ENCODE measurements around the gene CCNB1IP1.
"Not testable (repeated sequence)": the region's sequence is repeated elsewhere in the genome, so short reads cannot be mapped to it uniquely, and the experiment has no call there.

Gene CCNB1IP1, protein sequence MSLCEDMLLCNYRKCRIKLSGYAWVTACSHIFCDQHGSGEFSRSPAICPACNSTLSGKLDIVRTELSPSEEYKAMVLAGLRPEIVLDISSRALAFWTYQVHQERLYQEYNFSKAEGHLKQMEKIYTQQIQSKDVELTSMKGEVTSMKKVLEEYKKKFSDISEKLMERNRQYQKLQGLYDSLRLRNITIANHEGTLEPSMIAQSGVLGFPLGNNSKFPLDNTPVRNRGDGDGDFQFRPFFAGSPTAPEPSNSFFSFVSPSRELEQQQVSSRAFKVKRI

DNA sequence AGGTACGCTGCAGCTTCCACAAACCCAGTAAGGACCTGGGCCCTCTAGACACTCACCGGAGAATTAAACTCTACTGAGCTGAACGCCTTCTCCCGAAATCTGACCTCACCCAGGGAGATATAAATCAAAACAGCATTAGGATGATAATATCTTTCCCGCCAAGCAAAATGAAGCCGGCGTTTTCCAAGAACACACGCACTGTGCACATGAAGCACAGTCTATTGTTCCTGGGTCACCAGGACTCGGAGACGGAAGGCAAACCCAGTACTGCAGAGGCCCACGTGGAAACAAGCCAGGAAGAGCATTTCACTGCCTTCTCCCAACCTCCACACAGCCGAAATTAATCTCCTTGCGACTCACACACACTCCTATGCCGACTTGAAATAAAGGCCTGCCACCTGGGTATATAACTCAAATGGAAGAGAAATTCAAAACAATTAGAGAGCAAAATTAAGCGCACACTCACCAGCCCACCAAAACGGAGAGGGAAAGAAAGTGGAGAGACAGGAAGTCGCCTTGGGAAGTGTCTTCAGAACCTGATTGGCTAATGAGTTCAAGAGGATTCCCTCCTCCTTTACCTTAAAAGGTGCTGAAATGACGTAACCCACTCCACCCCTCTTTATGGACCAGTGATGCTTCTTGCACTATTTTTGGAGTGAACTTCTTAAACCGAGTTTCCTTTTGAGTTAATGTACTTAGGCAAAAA, at the start of gene CCNB1IP1:
CCNB1IP1 (minus strand) TSS at position 492 of the 706 bp plus-strand sequence. CDS start 16,756 bp downstream, outside the sequence.
- DNase-seq, result peak; percentile 90

DNA sequence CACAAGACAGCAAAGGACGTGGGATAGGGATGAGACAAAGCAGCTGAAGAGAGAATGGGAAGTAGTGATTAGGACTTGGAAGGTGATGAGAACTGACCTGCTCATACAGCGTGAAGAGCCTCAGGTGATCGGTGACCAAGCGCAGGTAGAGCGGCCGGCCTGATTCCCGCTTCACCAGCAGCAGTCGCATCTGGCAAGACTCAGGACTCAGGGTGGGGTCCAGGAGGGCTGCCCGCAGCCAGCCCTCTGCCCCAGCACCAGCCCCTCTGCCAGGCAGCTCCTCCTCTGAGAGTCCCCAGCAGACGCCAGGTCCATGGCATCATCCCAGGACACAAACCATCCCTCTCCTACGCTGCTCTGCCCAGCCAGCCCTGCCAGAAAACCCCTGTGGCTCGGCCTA, 49.4 kb upstream of the CCNB1IP1 start:
- no peak for DNase-seq

DNA sequence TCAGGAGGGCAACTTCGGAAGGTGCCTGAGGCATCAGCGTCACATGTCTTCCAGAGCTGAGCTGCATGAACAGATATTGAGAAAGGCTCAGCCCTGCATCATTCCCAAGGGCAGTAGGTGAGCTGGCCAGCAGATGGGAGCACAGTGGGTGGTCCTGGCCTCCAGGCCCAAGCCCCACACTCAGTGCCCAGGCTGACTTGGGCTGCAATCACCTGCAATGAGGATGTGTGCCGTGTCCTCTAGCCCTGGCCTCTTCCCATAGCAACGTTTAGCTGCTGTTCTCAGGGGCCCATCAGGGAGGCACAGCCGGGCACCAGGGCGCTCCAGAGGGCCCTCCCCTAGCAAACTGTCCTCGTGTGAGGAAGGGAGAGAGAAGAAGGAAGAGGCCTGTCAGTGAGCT, 48.3 kb upstream of the CCNB1IP1 start:
- DNase-seq, result no peak

DNA sequence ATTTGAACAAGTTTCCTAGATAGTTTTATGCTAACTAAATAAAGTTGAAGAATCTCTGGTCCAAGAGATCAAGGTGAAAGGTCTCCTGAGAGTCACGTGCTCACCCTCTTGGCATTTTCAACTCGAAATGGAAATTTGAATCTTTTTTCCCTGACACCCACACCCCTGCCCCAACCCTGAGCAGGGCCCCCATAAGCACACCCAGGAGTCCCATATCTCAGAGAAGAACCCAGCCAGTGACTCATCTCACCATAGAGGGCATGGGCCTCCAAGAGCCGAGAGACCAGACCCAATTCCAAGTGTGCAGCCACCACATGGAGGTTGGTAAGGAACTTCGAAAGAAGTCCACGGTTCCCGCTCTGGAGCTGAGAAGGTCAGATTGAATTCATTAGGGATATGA, 47.6 kb upstream of the CCNB1IP1 start:
- no peak for DNase-seq

DNA sequence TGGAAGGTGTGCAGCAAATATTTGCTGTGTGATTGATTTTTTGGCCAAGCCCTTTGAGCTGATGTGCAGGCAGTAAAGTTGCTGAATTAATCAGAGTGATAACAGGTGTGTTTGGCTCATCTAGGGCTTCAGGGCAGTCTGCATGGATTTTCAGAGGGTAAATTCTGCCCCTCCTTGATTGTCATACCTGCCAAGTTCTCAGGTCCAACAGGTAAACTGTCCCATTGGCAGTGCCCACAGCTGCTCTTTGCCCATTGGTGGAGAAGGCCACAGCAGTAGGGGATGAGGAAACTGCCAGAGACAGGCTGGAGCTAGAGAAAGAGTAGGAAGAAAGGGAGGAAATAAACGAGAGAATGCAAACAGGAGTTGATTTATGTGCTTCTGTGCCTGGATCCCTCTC, 46.7 kb upstream of the CCNB1IP1 start:
- no peak for DNase-seq

DNA sequence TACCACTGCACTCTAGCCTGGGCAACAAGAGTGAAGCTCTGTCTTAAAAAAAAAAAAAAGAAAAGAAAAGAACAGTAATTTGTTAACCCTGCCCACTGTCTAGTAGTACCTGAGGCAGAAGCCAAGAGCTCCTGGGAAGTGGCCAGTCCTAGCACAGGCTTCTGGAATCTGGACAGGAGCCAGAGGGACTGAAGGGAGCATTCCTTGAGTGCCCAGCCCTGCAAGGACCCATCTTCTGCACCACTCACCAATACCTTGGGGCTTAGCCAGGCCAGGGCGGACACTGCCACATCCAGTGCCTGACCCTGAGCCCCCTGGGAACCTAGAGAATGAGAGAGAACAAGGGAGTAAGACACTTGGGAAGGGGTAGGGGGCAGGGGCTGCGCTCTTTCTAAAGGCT, 44.1 kb upstream of the CCNB1IP1 start:
- DNase-seq, result no peak

DNA sequence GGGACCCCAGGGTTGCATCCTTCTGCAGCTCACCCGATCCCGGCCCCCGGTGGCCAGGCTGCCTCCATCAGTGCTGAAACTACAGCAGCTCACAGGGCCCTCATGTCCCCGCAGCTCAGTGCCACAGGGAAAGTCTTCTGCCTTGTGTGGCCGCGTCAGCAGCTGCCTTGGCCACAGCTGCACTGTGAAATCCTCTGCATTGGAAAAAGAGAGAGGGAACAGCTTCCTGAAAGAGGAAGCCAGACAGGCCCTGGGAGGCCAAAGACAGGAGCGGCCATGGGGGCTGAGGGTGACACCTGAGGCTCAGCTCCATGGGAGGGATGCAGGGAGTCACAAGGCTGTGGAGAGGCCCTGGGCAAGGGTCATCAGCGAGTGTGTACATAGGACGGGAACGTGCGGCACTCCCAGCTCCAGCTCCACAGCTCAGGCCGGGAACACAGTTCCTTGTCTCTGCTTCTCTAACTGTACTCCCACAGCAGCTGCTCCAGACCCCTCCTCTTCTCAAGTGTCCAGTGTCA, 43.1 kb upstream of the CCNB1IP1 start:
- DNase-seq, result no peak

DNA sequence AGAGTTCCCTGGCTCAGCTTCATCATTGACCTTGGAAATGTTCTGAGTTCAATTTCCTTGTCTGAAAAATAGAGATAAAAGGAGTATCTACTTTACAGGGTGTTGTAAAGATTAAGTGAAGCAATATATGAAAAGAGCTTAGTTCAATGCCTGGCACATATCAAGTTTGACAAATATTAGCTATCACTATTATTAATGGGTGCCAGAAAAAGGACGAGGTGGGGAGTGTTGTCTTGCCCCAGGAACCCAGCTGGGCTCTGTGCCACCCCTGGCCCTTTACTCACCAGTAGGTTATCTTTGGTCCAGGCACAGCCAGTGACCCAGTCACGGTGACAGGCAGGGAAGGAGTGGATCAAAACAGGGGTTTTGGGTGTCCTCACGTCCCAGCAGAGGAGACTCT, 42.4 kb upstream of the CCNB1IP1 start:
- no peak for DNase-seq

DNA sequence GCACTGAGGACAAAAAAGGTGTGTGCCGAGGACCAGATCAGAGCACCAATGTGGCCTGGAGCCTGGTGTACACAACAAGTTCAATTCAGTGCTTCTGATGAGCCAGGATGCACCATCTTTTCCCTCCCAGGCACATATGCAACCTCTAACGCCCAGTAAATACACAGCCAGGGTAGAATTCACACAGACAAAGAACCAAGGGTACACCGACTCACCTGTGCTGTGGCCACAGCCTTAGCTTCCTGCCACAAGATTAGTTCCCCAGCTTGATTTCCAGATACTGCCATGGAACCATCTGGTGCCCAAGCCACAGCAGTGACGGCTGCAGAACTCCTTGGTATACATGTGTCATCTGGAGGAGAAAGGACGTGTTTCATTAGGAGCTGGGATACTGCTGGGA, 39.7 kb upstream of the CCNB1IP1 start:
- DNase-seq, result no peak

DNA sequence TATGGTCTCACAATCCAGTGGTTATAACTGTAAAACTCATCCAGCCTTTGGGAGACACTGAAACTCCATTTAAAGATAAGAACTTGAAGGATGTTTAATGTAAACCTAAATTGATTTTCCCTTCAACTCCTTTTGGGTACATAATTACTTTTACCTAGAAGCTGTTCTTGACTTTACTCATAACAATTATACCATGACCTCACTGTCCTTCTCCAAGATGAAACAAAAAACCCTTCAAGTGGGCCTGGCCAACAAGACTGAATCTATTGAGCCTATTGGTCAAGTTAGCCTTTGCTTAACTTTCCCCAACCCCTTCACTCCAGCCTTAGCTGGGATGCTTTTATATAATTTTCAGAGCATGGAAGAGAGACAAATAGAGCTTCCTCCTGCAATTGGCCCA, 32.8 kb upstream of the CCNB1IP1 start:
- no peak for DNase-seq

DNA sequence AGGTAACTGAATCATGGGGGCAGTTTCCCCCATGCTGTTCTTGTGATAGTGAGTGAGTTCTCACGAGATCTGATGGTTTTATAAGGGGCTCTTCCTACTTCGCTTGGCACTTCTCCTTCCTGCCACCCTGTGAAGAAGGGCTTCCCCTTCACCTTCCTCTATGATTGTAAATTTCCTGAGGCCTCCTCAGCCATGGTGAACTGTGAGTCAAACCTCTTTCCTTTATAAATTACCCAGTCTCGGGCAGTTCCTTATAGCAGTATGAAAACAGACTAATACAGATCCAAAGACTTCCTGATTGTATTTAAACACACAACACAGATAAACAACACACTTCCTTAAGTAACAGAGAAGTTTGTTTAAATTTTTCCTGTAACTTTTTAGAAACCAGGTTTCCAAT, 25.4 kb upstream of the CCNB1IP1 start:
- DNase-seq, result not testable (repeated sequence)

DNA sequence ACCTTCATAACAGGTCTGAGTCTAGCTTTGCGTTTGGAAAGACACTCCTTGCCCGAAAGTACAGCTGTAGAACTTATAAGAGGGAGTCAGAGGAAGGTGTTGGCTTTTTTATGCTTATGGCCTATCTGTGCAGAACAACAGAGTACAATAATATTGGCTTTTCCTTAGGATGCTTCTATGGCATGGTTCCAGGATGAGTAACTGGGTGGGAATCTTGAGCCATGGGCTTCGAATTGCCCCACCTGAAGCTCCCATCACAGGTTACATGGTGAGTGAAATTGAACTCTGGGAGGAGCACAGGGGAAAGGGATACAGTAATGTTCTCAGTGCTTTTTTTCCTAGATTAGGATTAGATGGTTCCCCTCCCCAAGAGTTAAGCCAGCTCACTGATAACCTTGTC, 23.3 kb upstream of the CCNB1IP1 start:
- DNase-seq, result peak; percentile 13

DNA sequence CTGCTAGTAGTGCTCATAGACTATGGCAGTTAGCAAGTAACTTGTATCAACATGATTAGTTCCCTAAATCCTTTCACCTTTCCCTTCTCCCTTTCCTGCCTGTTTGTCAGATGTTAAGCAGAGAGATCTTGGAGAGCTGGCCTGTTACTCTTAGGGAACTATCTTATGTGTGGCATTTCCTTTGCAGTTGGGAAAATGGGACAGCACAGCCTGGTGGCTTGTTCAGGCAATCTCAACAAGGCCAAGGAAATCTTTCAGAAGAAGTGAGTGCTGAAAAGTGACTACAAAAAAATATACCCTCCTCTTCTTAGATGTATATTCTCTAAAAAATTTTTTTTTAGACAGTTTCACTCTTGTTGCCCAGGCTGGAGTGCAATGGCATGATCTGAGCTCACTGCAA, 17.8 kb upstream of the CCNB1IP1 start:
- peak; percentile 9 for DNase-seq

DNA sequence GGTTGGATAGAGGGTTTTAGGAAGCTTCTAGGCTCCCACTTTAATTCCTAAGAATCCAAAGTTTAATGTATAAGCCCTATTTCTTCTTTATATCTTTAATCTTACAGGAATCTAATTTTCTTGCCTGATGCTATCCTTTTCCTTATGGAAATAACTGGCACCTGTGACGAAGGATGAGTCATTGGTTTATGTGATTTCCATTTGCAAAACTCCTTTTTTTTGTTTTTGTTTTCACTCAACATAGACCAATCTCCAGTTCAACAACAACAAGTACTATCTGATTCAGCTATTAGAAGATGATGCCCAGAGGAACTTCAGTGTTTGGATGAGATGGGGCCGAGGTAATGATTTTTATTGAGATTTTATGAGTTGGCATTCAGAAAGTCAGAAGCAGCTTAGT, 17.2 kb upstream of the CCNB1IP1 start:
- no peak for DNase-seq

DNA sequence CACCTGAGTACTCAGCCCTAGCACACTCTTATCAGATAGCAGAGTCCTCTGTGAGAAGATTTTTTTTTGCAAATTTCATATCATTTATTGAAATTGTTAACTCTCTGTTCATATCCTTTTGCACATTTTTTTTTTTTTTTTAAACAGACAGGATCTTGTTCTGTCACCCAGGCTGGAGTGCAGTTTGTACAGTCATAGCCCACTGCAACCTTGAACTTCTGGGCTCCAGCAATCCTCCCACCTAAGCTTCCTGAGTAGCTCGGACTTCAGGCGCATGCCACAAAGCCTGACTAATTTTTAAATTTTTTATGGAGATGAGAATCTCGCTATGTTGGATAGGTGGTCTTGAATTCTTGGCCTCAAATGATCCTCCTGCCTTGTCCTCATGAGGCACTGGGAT, 14.7 kb upstream of the CCNB1IP1 start:
- no peak for DNase-seq

DNA sequence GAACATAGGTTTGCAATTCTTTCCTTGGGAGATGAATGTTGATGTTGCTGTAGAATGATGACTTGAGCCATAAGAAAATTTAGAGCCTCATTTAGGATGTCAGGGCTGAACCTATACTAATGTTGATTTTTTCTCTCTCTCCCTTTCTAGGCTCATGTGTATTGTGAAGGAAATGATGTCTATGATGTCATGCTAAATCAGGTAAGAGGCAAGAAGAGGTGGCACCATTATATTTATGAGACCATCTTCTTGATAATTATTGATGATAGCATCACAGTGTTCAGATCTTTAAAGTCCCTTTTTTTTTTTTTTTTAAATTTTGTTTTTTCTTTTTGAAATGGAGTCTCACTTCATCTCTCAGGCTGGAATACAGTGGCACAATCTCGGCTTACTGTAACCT, 13.6 kb upstream of the CCNB1IP1 start:
- no peak for DNase-seq

DNA sequence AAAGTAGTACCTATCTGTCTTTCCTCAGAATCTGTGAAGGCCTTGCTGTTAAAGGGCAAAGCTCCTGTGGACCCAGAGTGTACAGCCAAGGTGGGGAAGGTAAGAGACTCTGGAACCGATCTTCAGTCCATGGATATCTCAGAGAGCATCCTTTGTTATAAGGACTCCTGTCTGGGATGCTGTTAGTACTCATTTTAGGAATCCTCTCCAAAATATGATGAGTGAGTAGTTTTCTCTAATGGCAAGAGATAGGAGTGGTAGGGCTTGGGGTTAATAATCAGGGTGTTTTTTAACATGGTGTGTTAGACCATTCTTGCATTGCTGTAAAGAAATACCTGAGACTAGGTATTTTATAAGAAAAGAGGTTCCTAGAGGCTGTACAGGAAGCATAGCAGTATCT, 12.3 kb upstream of the CCNB1IP1 start:
- no peak for DNase-seq

DNA sequence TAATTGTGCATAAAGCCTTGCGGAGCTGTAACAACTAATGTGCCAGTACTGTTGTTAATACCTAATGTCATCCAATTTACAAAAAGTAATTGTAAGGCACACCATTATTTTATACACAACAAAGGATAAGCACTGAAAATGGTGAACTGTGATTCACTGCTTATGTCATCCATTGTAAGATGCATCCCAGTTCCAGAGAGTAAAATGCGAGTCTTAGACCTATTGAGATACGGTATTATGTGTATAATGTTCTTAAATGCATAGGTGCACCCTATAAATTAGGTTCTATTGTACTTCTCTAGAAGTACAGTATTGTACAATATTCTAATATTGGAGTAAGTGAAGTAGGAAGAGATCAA, 10.8 kb upstream of the CCNB1IP1 start:
- DNase-seq, result no peak

DNA sequence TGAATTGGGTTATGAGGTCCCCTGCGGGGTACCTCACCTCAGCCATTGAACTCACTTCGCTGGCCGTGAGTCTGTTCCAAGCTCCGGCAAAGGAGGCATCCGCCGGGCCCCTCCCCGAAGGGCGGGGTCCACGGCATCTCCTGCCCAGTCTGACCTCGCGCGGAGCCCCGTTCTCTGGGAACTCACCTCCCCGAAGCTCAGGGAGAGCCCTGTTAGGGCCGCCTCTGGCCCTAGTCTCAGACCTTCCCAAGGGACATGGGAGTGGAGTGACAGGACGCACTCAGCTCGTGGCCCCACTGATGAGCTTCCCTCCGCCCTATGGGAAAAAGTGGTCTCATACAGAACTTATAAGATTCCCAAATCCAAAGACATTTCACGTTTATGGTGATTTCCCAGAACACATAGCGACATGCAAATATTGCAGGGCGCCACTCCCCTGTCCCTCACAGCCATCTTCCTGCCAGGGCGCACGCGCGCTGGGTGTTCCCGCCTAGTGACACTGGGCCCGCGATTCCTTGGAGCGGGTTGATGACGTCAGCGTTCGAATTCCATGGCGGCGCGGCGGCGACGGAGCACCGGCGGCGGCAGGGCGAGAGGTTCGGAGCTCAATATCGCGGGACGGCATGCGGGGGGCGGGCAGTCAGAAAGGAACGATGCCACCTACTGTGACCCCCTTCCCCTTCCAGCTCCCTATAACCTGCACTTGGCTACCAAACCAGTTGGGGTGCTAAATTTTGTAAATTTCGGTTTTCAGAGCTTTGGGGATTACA, 10.2 kb upstream of the CCNB1IP1 start, which contains the start of gene PARP2:
PARP2 (plus strand) TSS at position 544 of the 770 bp plus-strand sequence; CDS start at position 551, 7 bp downstream.
- DNase-seq, result peak; percentile 100

DNA sequence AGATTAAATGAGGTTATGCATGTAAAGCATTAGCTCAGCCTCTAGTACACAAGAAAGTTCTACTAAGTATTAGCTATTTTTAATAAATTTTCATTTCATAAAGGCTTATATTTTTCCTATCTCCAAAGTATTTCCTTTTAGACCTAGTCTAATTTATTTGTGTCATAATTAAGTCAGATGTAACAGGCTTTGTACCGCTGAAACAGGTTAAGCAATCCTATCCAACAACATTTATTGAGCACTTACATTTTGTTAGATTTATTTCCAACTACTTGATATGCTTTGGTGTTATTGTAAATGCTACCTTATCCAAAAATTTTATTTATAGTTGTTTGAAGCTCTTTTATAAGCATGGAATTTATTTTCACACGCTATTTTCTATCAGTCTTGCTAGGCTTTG, 8.6 kb upstream of the CCNB1IP1 start:
- no peak for DNase-seq

DNA sequence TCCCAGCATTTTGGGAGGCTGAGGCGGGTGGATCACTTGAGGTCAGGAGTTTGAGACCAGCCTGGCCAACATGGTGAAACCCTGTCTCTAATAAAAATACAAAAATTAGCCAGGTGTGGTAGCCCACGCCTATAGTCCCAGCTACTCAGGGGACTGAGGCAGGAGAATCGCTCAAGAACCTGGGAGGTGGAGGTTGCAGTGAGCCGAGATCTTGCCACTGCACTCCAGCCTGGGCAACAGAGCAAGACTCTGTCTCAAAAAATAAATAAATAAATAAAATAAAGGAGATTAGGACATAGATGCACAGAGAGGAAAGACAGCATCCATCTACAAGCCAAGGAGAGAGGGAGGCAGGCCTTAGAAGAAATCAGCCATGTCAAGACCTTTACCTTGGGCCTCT, 8.0 kb upstream of the CCNB1IP1 start:
- not testable (repeated sequence) for DNase-seq

DNA sequence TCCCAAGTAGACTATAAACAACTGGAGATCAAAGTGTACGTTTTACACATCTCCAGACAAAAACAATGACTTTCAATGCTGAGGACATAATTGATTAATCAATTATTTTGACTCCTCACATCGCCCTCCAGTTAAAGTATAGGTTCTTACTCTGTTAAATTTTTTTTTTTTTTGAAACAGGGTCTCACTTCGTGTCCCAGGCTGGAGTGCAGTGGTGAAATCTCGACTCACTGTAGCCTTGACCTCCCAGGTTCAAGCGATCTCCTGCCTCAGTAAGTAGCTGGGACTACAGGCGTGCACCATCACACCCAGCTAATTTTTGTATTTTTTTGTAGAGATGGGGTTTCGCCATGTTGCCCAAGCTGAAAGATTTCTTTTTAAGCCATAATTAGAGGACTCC, 938 bp upstream of the CCNB1IP1 start:
- no peak for DNase-seq

DNA sequence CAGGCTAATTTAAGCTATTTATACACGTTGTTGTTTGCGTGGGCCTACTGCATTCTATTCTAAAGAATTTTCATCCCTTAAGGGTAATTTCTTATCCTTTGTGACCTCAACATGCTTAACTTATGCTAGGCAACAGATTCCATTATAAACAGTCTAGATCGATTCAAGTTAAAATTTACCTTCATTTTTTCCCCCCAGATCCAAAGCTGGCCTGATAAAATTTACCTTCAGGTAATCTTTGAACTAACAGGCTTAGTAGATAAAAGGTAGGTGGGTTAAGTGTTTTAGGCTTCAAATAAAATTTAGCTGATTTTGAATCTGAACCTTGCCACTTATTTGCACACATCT, 389 bp upstream of the CCNB1IP1 start:
- DNase-seq, result no peak

DNA sequence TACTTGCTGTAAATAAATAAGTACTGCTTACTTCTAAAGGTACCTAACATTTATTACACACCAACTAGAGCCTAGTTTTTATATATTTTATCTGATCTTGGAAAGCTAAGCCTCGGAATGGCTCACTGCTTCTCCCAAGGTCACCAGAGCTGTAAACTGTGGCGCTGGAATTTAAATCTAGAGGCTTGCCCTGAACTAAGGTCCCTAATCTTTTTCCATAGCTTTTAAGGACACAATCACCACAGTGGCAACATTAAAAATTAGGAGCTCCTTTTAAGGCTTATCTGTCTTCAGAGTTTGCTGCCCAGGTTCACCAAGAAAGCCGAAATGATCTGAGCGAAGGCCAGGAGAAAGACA, 670 bp downstream of the CCNB1IP1 start:
- no peak for DNase-seq
